ENCODE measurements around the gene PYGM. TPM values are rescaled to one million over a fixed set of nuclear protein-coding genes. Genes with fewer than 3 reads are reported as not detected.

The PYGM gene
- total RNA-seq, 2 experiments from 2014 or later, result 2.2 TPM

DNA sequence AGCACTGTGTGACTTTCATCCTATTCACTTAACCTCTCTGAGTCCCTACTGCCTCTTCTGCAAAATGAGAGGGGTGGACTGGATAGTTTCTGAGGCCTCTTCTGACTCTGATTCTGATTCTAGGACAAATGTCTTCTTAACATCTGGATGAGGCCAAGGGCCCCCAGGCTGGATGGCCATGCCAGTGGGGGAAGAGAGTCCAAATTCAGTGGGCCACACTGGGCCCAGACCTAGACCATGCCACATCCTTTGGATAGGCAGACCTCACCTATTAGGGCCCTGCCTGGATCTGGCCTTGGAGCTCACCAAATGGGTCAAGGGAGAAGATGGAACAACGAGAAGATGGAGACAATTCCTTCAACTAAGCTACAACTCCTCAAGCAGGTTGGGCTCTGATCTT lies 61.3 kb downstream of the PYGM start:
- no peaks in the 10 kb centered on the region for H3K79me2 ChIP-seq (ENCODE audit: insufficient read depth, low read depth, low read length)
- POLR2A ChIA-PET, result interaction anchor here (0.9 kb wide), 1 partner anchor 45 kb away, joined by 3 read pairs; the partner anchor contains the start of gene RASGRP2
- H3K9me2 ChIP-seq (ENCODE audit: insufficient read depth, low read length), result no peaks in the 10 kb centered on the region
- BruUV-seq (replicated peaks), result no TSS peak
- H3K4me2 ChIP-seq (ENCODE audit: low read length), result no peak overlapping the region
- TF ChIP-seq, protein P1, sequence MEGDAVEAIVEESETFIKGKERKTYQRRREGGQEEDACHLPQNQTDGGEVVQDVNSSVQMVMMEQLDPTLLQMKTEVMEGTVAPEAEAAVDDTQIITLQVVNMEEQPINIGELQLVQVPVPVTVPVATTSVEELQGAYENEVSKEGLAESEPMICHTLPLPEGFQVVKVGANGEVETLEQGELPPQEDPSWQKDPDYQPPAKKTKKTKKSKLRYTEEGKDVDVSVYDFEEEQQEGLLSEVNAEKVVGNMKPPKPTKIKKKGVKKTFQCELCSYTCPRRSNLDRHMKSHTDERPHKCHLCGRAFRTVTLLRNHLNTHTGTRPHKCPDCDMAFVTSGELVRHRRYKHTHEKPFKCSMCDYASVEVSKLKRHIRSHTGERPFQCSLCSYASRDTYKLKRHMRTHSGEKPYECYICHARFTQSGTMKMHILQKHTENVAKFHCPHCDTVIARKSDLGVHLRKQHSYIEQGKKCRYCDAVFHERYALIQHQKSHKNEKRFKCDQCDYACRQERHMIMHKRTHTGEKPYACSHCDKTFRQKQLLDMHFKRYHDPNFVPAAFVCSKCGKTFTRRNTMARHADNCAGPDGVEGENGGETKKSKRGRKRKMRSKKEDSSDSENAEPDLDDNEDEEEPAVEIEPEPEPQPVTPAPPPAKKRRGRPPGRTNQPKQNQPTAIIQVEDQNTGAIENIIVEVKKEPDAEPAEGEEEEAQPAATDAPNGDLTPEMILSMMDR (conservative IDR thresholded peaks at IDR 0.05; ENCODE audit: low read length), result no peak
- TF ChIP-seq EZH2phosphoT487 (IDR thresholded peaks at IDR 0.05; ENCODE audit: borderline replicate concordance, low read depth, low read length), result no peak
- CTCF ChIA-PET (ENCODE audit: unreplicated experiment), result interaction anchor here (1.5 kb wide), 1 partner anchor 10 kb away, joined by 6 read pairs; no protein-coding TSS in a partner anchor
- no peak overlapping the region for H3K27ac ChIP-seq (ENCODE audit: low read depth, low read length, poor library complexity, severe bottlenecking)
- no peak for DNase-seq (ENCODE audit: low spot score)
- no peaks in the 10 kb centered on the region for H3K9me3 ChIP-seq (ENCODE audit: low read length)
- peaks cover 23% of the 10 kb centered on the region for H3K4me1 ChIP-seq (ENCODE audit: insufficient read depth, low read length, poor library complexity, severe bottlenecking)
- intact Hi-C loops (cut with micrococcal nuclease; ENCODE audit: unreplicated experiment), result no loop called here
- H4K20me1 ChIP-seq (ENCODE audit: insufficient read depth, low read length), result no peaks in the 10 kb centered on the region
- H3K36me3 ChIP-seq (ENCODE audit: insufficient read depth, low read length), result no peaks in the 10 kb centered on the region
- no peak overlapping the region for H2AFZ ChIP-seq (ENCODE audit: low read length)
- H3K4me3 ChIP-seq (ENCODE audit: low read depth, low read length, poor library complexity, severe bottlenecking), result no peak overlapping the region

DNA sequence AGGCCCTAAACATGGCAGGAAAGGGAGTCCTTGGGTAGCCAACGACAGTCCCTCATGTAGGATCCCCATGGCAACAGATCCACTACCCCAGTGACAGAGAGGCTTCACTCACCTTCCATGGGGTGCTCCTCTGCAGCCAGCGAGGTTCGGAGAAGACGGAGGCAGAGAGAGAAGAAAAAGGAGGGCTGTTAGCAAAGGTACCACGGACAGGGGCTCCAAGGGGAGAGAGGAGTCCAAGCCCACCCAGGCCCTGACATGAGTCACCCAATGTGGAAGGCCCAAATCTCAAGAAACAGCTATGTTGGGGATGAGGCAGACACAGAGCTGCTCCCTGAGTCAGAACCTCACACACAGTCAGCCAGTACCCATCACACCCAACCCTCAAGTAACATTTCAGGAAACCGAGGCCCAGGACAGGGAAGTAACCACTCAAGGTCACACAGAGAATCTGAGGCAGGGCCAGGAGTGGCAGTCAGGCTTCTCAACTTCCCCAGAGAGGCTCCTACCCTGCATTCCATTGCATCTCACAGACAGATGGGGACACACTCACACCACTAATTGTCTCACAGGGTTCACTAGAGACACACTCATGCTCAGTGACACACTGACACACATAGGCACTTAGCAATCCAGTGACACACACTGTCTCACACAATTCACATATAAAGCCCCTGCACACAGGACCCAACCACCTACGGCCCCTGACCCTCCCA lies 62.0 kb downstream of the PYGM start:
- BruUV-seq (replicated peaks), result no TSS peak
- Histone ChIP-seq H3K9me3 (ENCODE audit: low read length) (no peaks in the 10 kb centered on the region), H3K4me2 (ENCODE audit: low read length) (no peak overlapping the region), H2AFZ (ENCODE audit: low read length) (no peak overlapping the region), H3K9me2 (ENCODE audit: insufficient read depth, low read length) (no peaks in the 10 kb centered on the region), H3K4me1 (ENCODE audit: insufficient read depth, low read length, poor library complexity, severe bottlenecking) (peaks cover 29% of the 10 kb centered on the region), H4K20me1 (ENCODE audit: insufficient read depth, low read length) (no peaks in the 10 kb centered on the region), H3K27ac (ENCODE audit: low read depth, low read length, poor library complexity, severe bottlenecking) (no peak overlapping the region), H3K36me3 (ENCODE audit: insufficient read depth, low read length) (no peaks in the 10 kb centered on the region), H3K79me2 (ENCODE audit: insufficient read depth, low read depth, low read length) (no peaks in the 10 kb centered on the region), H3K4me3 (ENCODE audit: low read depth, low read length, poor library complexity, severe bottlenecking) (no peak overlapping the region)
- POLR2A ChIA-PET, result interaction anchor here (0.9 kb wide), 1 partner anchor 46 kb away, joined by 3 read pairs; the partner anchor contains the start of gene RASGRP2
- TF ChIP-seq, protein P1 (conservative IDR thresholded peaks at IDR 0.05; ENCODE audit: low read length), result no peak
- TF ChIP-seq EZH2phosphoT487 (IDR thresholded peaks at IDR 0.05; ENCODE audit: borderline replicate concordance, low read depth, low read length), result no peak
- CTCF ChIA-PET (ENCODE audit: unreplicated experiment), result interaction anchor here (1.5 kb wide), 1 partner anchor 9 kb away, joined by 6 read pairs; no protein-coding TSS in a partner anchor
- intact Hi-C loops (cut with micrococcal nuclease; ENCODE audit: unreplicated experiment), result no loop called here
- no peak for DNase-seq (ENCODE audit: low spot score)

Other genes starting within 250 kb of the PYGM start
- gene SLC22A11, start 204.0 kb downstream of the PYGM start, total RNA-seq (2014; rRNA removed; shearing (Covaris generic)), result 0.09 and 0.18 TPM in 2 replicates
- not detected in 2 replicates for gene SLC22A11, start 204.0 kb downstream of the PYGM start, total RNA-seq (2022)
- not detected in 2 replicates for gene SLC22A12, start 168.8 kb downstream of the PYGM start, total RNA-seq (2014; rRNA removed; shearing (Covaris generic))
- gene SLC22A12, start 168.8 kb downstream of the PYGM start, total RNA-seq (2022), result not detected in 2 replicates
- gene NRXN2, start 36.8 kb downstream of the PYGM start, total RNA-seq (2014; rRNA removed; shearing (Covaris generic)), result 2.2 and 2.4 TPM in 2 replicates
- gene NRXN2, start 36.8 kb downstream of the PYGM start, total RNA-seq (2022), result 1.6 and 3.3 TPM in 2 replicates
- 127 and 145 TPM in 2 replicates for gene RASGRP2, start 15.8 kb downstream of the PYGM start, total RNA-seq (2014; rRNA removed; shearing (Covaris generic))
- 195 and 205 TPM in 2 replicates for gene RASGRP2, start 15.8 kb downstream of the PYGM start, total RNA-seq (2022)
- gene SF1, start 18.6 kb upstream of the PYGM start, total RNA-seq (2014; rRNA removed; shearing (Covaris generic)), result 247 and 261 TPM in 2 replicates
- gene SF1, start 18.6 kb upstream of the PYGM start, total RNA-seq (2022), result 535 TPM in 2 replicates
- gene MAP4K2, start 43.2 kb upstream of the PYGM start, total RNA-seq (2014; rRNA removed; shearing (Covaris generic)), result 109 and 115 TPM in 2 replicates
- 110 and 122 TPM in 2 replicates for gene MAP4K2, start 43.2 kb upstream of the PYGM start, total RNA-seq (2022)
- 29.8 and 44.4 TPM in 2 replicates for gene MEN1, start 50.6 kb upstream of the PYGM start, total RNA-seq (2014; rRNA removed; shearing (Covaris generic))
- gene MEN1, start 50.6 kb upstream of the PYGM start, total RNA-seq (2022), result 71.6 and 72.4 TPM in 2 replicates
- gene CDC42BPG, start 84.7 kb upstream of the PYGM start, total RNA-seq (2014; rRNA removed; shearing (Covaris generic)), result 4.9 TPM in 2 replicates
- 3.5 and 5.1 TPM in 2 replicates for gene CDC42BPG, start 84.7 kb upstream of the PYGM start, total RNA-seq (2022)
- gene EHD1, start 118.6 kb upstream of the PYGM start, total RNA-seq (2014; rRNA removed; shearing (Covaris generic)), result 101 and 107 TPM in 2 replicates
- 153 and 177 TPM in 2 replicates for gene EHD1, start 118.6 kb upstream of the PYGM start, total RNA-seq (2022)
- gene ATG2A, start 157.2 kb upstream of the PYGM start, total RNA-seq (2014; rRNA removed; shearing (Covaris generic)), result 18.1 and 29.0 TPM in 2 replicates
- 28.2 and 28.7 TPM in 2 replicates for gene ATG2A, start 157.2 kb upstream of the PYGM start, total RNA-seq (2022)
- gene PPP2R5B, start 164.7 kb upstream of the PYGM start, total RNA-seq (2014; rRNA removed; shearing (Covaris generic)), result 8.6 and 8.8 TPM in 2 replicates
- gene PPP2R5B, start 164.7 kb upstream of the PYGM start, total RNA-seq (2022), result 13.3 and 16.2 TPM in 2 replicates
- not detected in 2 replicates for gene GPHA2, start 175.9 kb upstream of the PYGM start, total RNA-seq (2014; rRNA removed; shearing (Covaris generic))
- not detected in 2 replicates for gene GPHA2, start 175.9 kb upstream of the PYGM start, total RNA-seq (2022)
- not detected in 2 replicates for gene MAJIN, start 212.1 kb upstream of the PYGM start, total RNA-seq (2014; rRNA removed; shearing (Covaris generic))
- gene MAJIN, start 212.1 kb upstream of the PYGM start, total RNA-seq (2022), result not detected in 2 replicates
- gene BATF2, start 237.0 kb upstream of the PYGM start, total RNA-seq (2014; rRNA removed; shearing (Covaris generic)), result 0.33 and 0.79 TPM in 2 replicates
- 0.61 and 0.70 TPM in 2 replicates for gene BATF2, start 237.0 kb upstream of the PYGM start, total RNA-seq (2022)

Data from OCI-LY7 (cell line).